Hepatocyte (in vitro differentiated cells): ENCODE measurements around the gene SLC8A2. TPM values are rescaled to one million over a fixed set of nuclear protein-coding genes. Genes with fewer than 3 reads are reported as not detected.

ENCODE experiments used
- DNase-seq: peaks from one replicate; pipeline ENCODE4 v3.0.0-alpha.2; 2016; ENCODE audit warnings: low spot score
- H2AFZ ChIP-seq: fragments of 200-600 bp; sonication (generic); 2 replicates; pipeline ENCODE4 v1.6.0; 2016; ENCODE audit warnings: antibody characterized with exemption, mild to moderate bottlenecking
- H3K27ac ChIP-seq: fragments of 200-600 bp; sonication (generic); 2 replicates; pipeline ENCODE4 v1.5.1; 2016; ENCODE audit warnings: mild to moderate bottlenecking
- H3K27me3 ChIP-seq: fragments of 200-600 bp; sonication (generic); 2 replicates; pipeline ENCODE4 v1.6.1; 2016
- H3K36me3 ChIP-seq: fragments of 200-600 bp; sonication (generic); replicated peaks from 2 replicates; pipeline ENCODE4 v1.5.1; 2016; ENCODE audit warnings: low read depth; ENCODE audit not compliant: insufficient read depth
- H3K4me1 ChIP-seq: fragments of 200-600 bp; sonication (generic); 2 replicates; pipeline ENCODE4 v1.5.1; 2016; ENCODE audit warnings: mild to moderate bottlenecking, moderate library complexity; ENCODE audit not compliant: insufficient read depth
- H3K4me2 ChIP-seq: fragments of 200-600 bp; sonication (generic); 2 replicates; pipeline ENCODE4 v1.6.0; 2016
- H3K4me3 ChIP-seq: fragments of 200-600 bp; sonication (generic); 2 replicates; pipeline ENCODE4 v1.5.1; 2016; ENCODE audit warnings: mild to moderate bottlenecking
- H3K79me2 ChIP-seq: fragments of 200-600 bp; sonication (generic); 2 replicates; pipeline ENCODE4 v1.6.0; 2017; ENCODE audit warnings: mild to moderate bottlenecking
- H3K9me2 ChIP-seq: fragments of 200-600 bp; sonication (generic); replicated peaks from 2 replicates; pipeline ENCODE4 v1.6.0; 2017; ENCODE audit warnings: mild to moderate bottlenecking; ENCODE audit not compliant: insufficient read depth
- H3K9me3 ChIP-seq: fragments of 200-600 bp; sonication (generic); 2 replicates; pipeline ENCODE4 v1.5.1; 2016; ENCODE audit warnings: low read depth, mild to moderate bottlenecking
- H4K20me1 ChIP-seq: fragments of 200-600 bp; sonication (generic); 2 replicates; pipeline ENCODE4 v1.6.0; 2016; ENCODE audit warnings: mild to moderate bottlenecking; ENCODE audit not compliant: insufficient read depth, poor library complexity, severe bottlenecking
- CTCF ChIP-seq: fragments of 200-600 bp; sonication (generic); IDR thresholded peaks from 2 replicates; pipeline ENCODE4 v1.5.1; 2016; ENCODE audit warnings: antibody characterized with exemption, mild to moderate bottlenecking; ENCODE audit not compliant: poor library complexity
- EZH2 ChIP-seq: fragments of 200-600 bp; sonication (generic); IDR thresholded peaks from 2 replicates; pipeline ENCODE4 v1.6.1; 2016; ENCODE audit warnings: antibody characterized with exemption, mild to moderate bottlenecking, borderline replicate concordance
- EZH2phosphoT487 ChIP-seq: fragments of 200-600 bp; sonication (generic); IDR thresholded peaks from one replicate; pipeline ENCODE4 v1.6.1; 2018; ENCODE audit warnings: antibody characterized with exemption, mild to moderate bottlenecking, low read depth, moderate library complexity; ENCODE audit not compliant: unreplicated experiment, severe bottlenecking
- WGBS: methylation state at CpG from one replicate; pipeline ENCODE4 v1.1.6; 2016; ENCODE audit warnings: low lambda C conversion rate; ENCODE audit errors: missing lambda C conversion rate; 5-methylcytosine and 5-hydroxymethylcytosine counted together
- polyA plus RNA-seq: library from polyadenylated mRNA; unstranded; fragments of >200 nt; fragmentation: Nextera tagmentation; extraction: Ambion mirVana; gene quantifications from 2 replicates; pipeline ENCODE4 v1.2.1, GENCODE V29; 2016
- total RNA-seq: library from RNA; depleted of rRNA; stranded (reverse); fragments of >200 nt; gene quantifications from 2 replicates; pipeline ENCODE4 v1.2.3, GENCODE V29; 2014

The SLC8A2 gene
- total and polyA plus RNA-seq, 2 experiments from 2014 or later, result 0.24 to 1.1 TPM

GRCh38 chr19:47470447-47471195, 1.1 kb downstream of the SLC8A2 start:
- Histone ChIP-seq H3K9me2 (no peaks in the 10 kb centered on the region), H3K9me3 (no peaks in the 10 kb centered on the region), H3K79me2 (no peaks in the 10 kb centered on the region), H3K4me2 (no peak overlapping the region), H3K36me3 (no peaks in the 10 kb centered on the region), H3K27me3 (peaks cover 44% of the 10 kb centered on the region), H3K4me1 (peaks cover 6% of the 10 kb centered on the region), H3K4me3 (no peak overlapping the region), H2AFZ (no peak overlapping the region), H3K27ac (no peak overlapping the region), H4K20me1 (no peaks in the 10 kb centered on the region)
- 45% methylated on average over 11 of the region's 13 CpGs for WGBS
- no peak for DNase-seq
- TF ChIP-seq EZH2phosphoT487 (no peak), EZH2 (no peak), CTCF (no peak)

GRCh38 chr19:47469719-47470118, 2.0 kb downstream of the SLC8A2 start:
- Histone ChIP-seq H3K79me2 (no peaks in the 10 kb centered on the region), H3K9me2 (no peaks in the 10 kb centered on the region), H3K4me1 (peaks cover 6% of the 10 kb centered on the region), H3K27ac (no peak overlapping the region), H3K4me2 (no peak overlapping the region), H3K27me3 (peaks cover 53% of the 10 kb centered on the region), H3K9me3 (no peaks in the 10 kb centered on the region), H3K36me3 (no peaks in the 10 kb centered on the region), H4K20me1 (no peaks in the 10 kb centered on the region), H3K4me3 (no peak overlapping the region), H2AFZ (no peak overlapping the region)
- no peak for DNase-seq
- TF ChIP-seq EZH2phosphoT487, result no peak
- no peak for TF ChIP-seq EZH2
- TF ChIP-seq CTCF, result no peak
- 46% methylated on average over 12 of the region's 12 CpGs for WGBS

GRCh38 chr19:47469363-47469700, 2.4 kb downstream of the SLC8A2 start:
- Histone ChIP-seq H3K4me1 (peaks cover 6% of the 10 kb centered on the region), H3K27me3 (peaks cover 57% of the 10 kb centered on the region), H3K79me2 (no peaks in the 10 kb centered on the region), H3K36me3 (no peaks in the 10 kb centered on the region), H3K9me3 (no peaks in the 10 kb centered on the region), H3K4me2 (no peak overlapping the region), H2AFZ (no peak overlapping the region), H3K4me3 (no peak overlapping the region), H3K9me2 (no peaks in the 10 kb centered on the region), H3K27ac (no peak overlapping the region), H4K20me1 (no peaks in the 10 kb centered on the region)
- TF ChIP-seq EZH2phosphoT487 (no peak), CTCF (no peak), EZH2 (no peak)
- no peak for DNase-seq
- 36% methylated on average over 6 of the region's 6 CpGs for WGBS
